Measurements from ENCODE around the gene CD300A. TPM values are rescaled to one million over a fixed set of nuclear protein-coding genes. Genes with fewer than 3 reads are reported as not detected.

Gene CD300A
- total and polyA plus RNA-seq, 8 donors = 1.6 to 35.5 (median 2.6) TPM

GRCh38 chr17:74531231-74531761 is 64.9 kb downstream of the CD300A start, which contains the start of gene CD300LB:
TSS of gene CD300LB (minus strand) at chr17:74531475. CDS start at chr17:74531350, 125 bp downstream.
- intact Hi-C loops (cut with DNase I) = no loop called here
- DNase-seq = peak in 1 of 4 donors; percentile 32
- peak; percentile 16 for ATAC-seq
- Histone ChIP-seq H3K4me1 (peaks cover 0 to 60% of the 10 kb centered on the region in 2 donors), H3K36me3 (no peaks in the 10 kb centered on the region), H3K27ac (peak within 1 kb of the TSS; percentile 39 to 62), H3K9me3 (no peaks in the 10 kb centered on the region), H3K4me3 (peak within 1 kb of the TSS in 1 of 2 donors; percentile 39), H3K27me3 (peaks cover 0 to 25% of the 10 kb centered on the region in 2 donors)
- no peak for TF ChIP-seq CTCF (IDR thresholded peaks at IDR 0.05)

- DNase-seq = peak in 1 of 4 donors; percentile 80
- H3K9me3 ChIP-seq = no peaks in the 10 kb centered on the region
- peaks cover 0 to 52% of the 10 kb centered on the region in 2 donors for H3K4me1 ChIP-seq
- H3K27ac ChIP-seq = peak overlapping the region; percentile 39 to 62
- H3K27me3 ChIP-seq = peaks cover 0 to 25% of the 10 kb centered on the region in 2 donors
- H3K4me3 ChIP-seq = peak overlapping the region in 1 of 2 donors; percentile 39
- no peak for TF ChIP-seq CTCF (IDR thresholded peaks at IDR 0.05)
- peak; percentile 83 for ATAC-seq
- intact Hi-C loops (cut with DNase I) = no loop called here
- no peaks in the 10 kb centered on the region for H3K36me3 ChIP-seq
Measured at GRCh38 chr17:74532115-74532514, 65.7 kb downstream of the CD300A start.

Other genes starting within 250 kb of the CD300A start
- 1 to 10 TPM in 1 of 2 donors, not detected in 1; 2.9 TPM for gene DNAI2, start 192.4 kb upstream of the CD300A start, total RNA-seq
- gene DNAI2, start 192.4 kb upstream of the CD300A start, polyA plus RNA-seq (ENCODE audit: insufficient read length in 6 of 6) = 1 to 10 TPM in 5 of 6 donors, under 1 TPM in 1; 0.77 to 6.6 (median 4.1) TPM
- gene KIF19, start 140.4 kb upstream of the CD300A start, total RNA-seq = 1 to 10 TPM in 1 of 2 donors, not detected in 1; 1.5 TPM
- gene KIF19, start 140.4 kb upstream of the CD300A start, polyA plus RNA-seq (ENCODE audit: insufficient read length in 6 of 6) = 1 to 10 TPM in 5 of 6 donors, under 1 TPM in 1; 0.61 to 2.6 (median 1.5) TPM
- not detected for gene BTBD17, start 104.8 kb upstream of the CD300A start, total RNA-seq
- 1 to 10 TPM in 4 of 6 donors, under 1 TPM in 2; 0.60 to 1.2 (median 1.0) TPM for gene BTBD17, start 104.8 kb upstream of the CD300A start, polyA plus RNA-seq (ENCODE audit: insufficient read length in 6 of 6)
- gene GPR142, start 99.1 kb upstream of the CD300A start, total RNA-seq = not detected
- under 1 TPM in 2 of 6 donors, not detected in 4; 0.08 TPM for gene GPR142, start 99.1 kb upstream of the CD300A start, polyA plus RNA-seq (ENCODE audit: insufficient read length in 6 of 6)
- 100 to 1,000 TPM in 1 of 2 donors, 10 to 100 TPM in 1; 47.8 to 107 TPM for gene GPRC5C, start 34.5 kb upstream of the CD300A start, total RNA-seq
- 10 to 100 TPM; 47.3 to 69.5 (median 54.1) TPM for gene GPRC5C, start 34.5 kb upstream of the CD300A start, polyA plus RNA-seq (ENCODE audit: insufficient read length in 6 of 6)
- gene CD300LB, start 64.8 kb downstream of the CD300A start, total RNA-seq = 1 to 10 TPM in 1 of 2 donors, under 1 TPM in 1; 0.58 to 1.6 TPM
- under 1 TPM; 0.13 to 0.44 (median 0.23) TPM for gene CD300LB, start 64.8 kb downstream of the CD300A start, polyA plus RNA-seq (ENCODE audit: insufficient read length in 6 of 6)
- gene CD300C, start 79.5 kb downstream of the CD300A start, total RNA-seq = 10 to 100 TPM in 1 of 2 donors, 1 to 10 TPM in 1; 6.6 to 11.0 TPM
- gene CD300C, start 79.5 kb downstream of the CD300A start, polyA plus RNA-seq (ENCODE audit: insufficient read length in 6 of 6) = under 1 TPM; 0.40 to 0.61 (median 0.53) TPM
- gene CD300H, start 100.9 kb downstream of the CD300A start, total RNA-seq = under 1 TPM in 1 of 2 donors, not detected in 1; 0.76 TPM
- under 1 TPM in 2 of 6 donors, not detected in 4; 0.32 to 0.64 TPM for gene CD300H, start 100.9 kb downstream of the CD300A start, polyA plus RNA-seq (ENCODE audit: insufficient read length in 6 of 6)
- under 1 TPM in 1 of 2 donors, not detected in 1; 0.29 TPM for gene CD300LD, start 125.6 kb downstream of the CD300A start, total RNA-seq
- not detected for gene CD300LD, start 125.6 kb downstream of the CD300A start, polyA plus RNA-seq (ENCODE audit: insufficient read length in 6 of 6)
- gene CD300E, start 157.1 kb downstream of the CD300A start, total RNA-seq = 10 to 100 TPM in 1 of 2 donors, 1 to 10 TPM in 1; 3.2 to 28.7 TPM
- gene CD300E, start 157.1 kb downstream of the CD300A start, polyA plus RNA-seq (ENCODE audit: insufficient read length in 6 of 6) = under 1 TPM; 0.24 to 0.74 (median 0.42) TPM
- 10 to 100 TPM; 18.7 to 26.7 TPM for gene CD300LF, start 246.3 kb downstream of the CD300A start, total RNA-seq
- under 1 TPM; 0.33 to 0.85 (median 0.63) TPM for gene CD300LF, start 246.3 kb downstream of the CD300A start, polyA plus RNA-seq (ENCODE audit: insufficient read length in 6 of 6)

Measured in left lung (tissue), 10 donors.